Endothelial cell of umbilical vein (primary cell): ENCODE results near the gene CHRNA7. TPM values are rescaled to one million over a fixed set of nuclear protein-coding genes. Genes with fewer than 3 reads are reported as not detected.

ENCODE experiments used
- BruUV-seq: library from RNA; stranded (reverse); fragments of 400-500 nt; replicated peaks from 2 replicates; lab custom pipeline; 2021; lab: Mats Ljungman, UMichigan
- CTCF ChIA-PET: fragments of 300-600, 350-600 bp; sonication (Branson Sonifier 250); formaldehyde crosslinking; loops from one replicate; lab custom pipeline; 2021; ENCODE audit warnings: antibody characterized with exemption, inconsistent platforms; lab: Charles Lee
- POLR2A ChIA-PET: fragments of 300-600, 350-600 bp; sonication (Branson Sonifier 250); formaldehyde crosslinking; loops from one replicate; lab custom pipeline; 2021; ENCODE audit warnings: antibody characterized with exemption, inconsistent platforms; lab: Charles Lee
- DNase-seq: peaks from one replicate; pipeline ENCODE4 v3.0.0-alpha.2; 2011; ENCODE audit warnings: low read depth, low spot score
- FAIRE-seq: peaks from 2 replicates; lab custom pipeline; 2011; peaks lifted over from hg19 to GRCh38; lab: Jason Lieb, UNC
- H2AFZ ChIP-seq: 2 replicates; pipeline ENCODE4 v1.6.0; 2012; ENCODE audit warnings: low read depth, low read length, control low read depth, inconsistent platforms
- H3K27ac ChIP-seq: 2 replicates; pipeline ENCODE4 v1.5.1; 2011; ENCODE audit warnings: low read depth, mild to moderate bottlenecking, control low read depth, low read length, moderate library complexity; ENCODE audit not compliant: insufficient read depth
- H3K27me3 ChIP-seq, 2 experiments: 2 replicates each; pipeline versions ENCODE4 v1.6.0 to v1.6.1; 2011; ENCODE audit warnings: low read length in 2 of 2, mixed read lengths in 1 of 2; ENCODE audit not compliant: control insufficient read depth in 2 of 2, insufficient read depth in 2 of 2
- H3K36me3 ChIP-seq, 2 experiments: 2 replicates in 1 of 2; 3 replicates in 1 of 2; pipeline ENCODE4 v1.5.1; 2011; ENCODE audit warnings: low read length in 2 of 2, mild to moderate bottlenecking in 1 of 2, moderate library complexity in 1 of 2; ENCODE audit not compliant: control insufficient read depth in 2 of 2, insufficient read depth in 2 of 2; ENCODE audit errors: extremely low read depth in 1 of 2
- H3K4me1 ChIP-seq: 3 replicates; pipeline ENCODE4 v1.5.1; 2011; ENCODE audit warnings: mild to moderate bottlenecking, low read length; ENCODE audit not compliant: control insufficient read depth, insufficient read depth; ENCODE audit errors: extremely low read depth
- H3K4me2 ChIP-seq: 2 replicates; pipeline ENCODE4 v1.6.1; 2011; ENCODE audit warnings: low read length, control low read depth, mixed read lengths; ENCODE audit not compliant: insufficient read depth
- H3K4me3 ChIP-seq, 3 experiments: fragments of 200-600 bp in 1 of 3; sonication (generic), shearing (Covaris generic) in 1 of 3; replicated peaks in 1 of 3; 2 replicates each; pipeline ENCODE4 v1.5.1; 2011 to 2016; ENCODE audit warnings: control low read depth in 3 of 3, low read length in 3 of 3, mild to moderate bottlenecking in 2 of 3, inconsistent platforms in 1 of 3, low read depth in 1 of 3, moderate library complexity in 1 of 3; ENCODE audit not compliant: insufficient read depth in 1 of 3
- H3K79me2 ChIP-seq: 2 replicates; pipeline ENCODE4 v1.6.0; 2012; ENCODE audit warnings: low read length, inconsistent platforms; ENCODE audit not compliant: control insufficient read depth, insufficient read depth
- H3K9ac ChIP-seq: replicated peaks from 2 replicates; pipeline ENCODE3; 2011; ENCODE audit warnings: low read length, control low read depth; ENCODE audit not compliant: insufficient read depth; ENCODE audit errors: extremely low read depth
- H3K9me1 ChIP-seq: replicated peaks from 3 replicates; pipeline ENCODE4 v1.6.0; 2011; ENCODE audit warnings: mild to moderate bottlenecking, low read length; ENCODE audit not compliant: control insufficient read depth, insufficient read depth; ENCODE audit errors: extremely low read depth
- H3K9me3 ChIP-seq: replicated peaks from 2 replicates; pipeline ENCODE4 v1.5.1; 2012; ENCODE audit warnings: low read length, inconsistent platforms; ENCODE audit not compliant: control insufficient read depth, insufficient read depth
- H4K20me1 ChIP-seq: replicated peaks from 2 replicates; pipeline ENCODE3; 2011; ENCODE audit warnings: mild to moderate bottlenecking, low read length; ENCODE audit not compliant: control insufficient read depth, insufficient read depth; ENCODE audit errors: extremely low read depth
- EZH2 ChIP-seq: IDR thresholded peaks from 2 replicates; pipeline ENCODE4 v1.6.1; 2012; ENCODE audit warnings: borderline replicate concordance, low read depth, mild to moderate bottlenecking, moderate library complexity, low read length, inconsistent platforms; ENCODE audit not compliant: severe bottlenecking
- FOS ChIP-seq: IDR thresholded peaks from 2 replicates; pipeline ENCODE4 v1.6.1; 2011; ENCODE audit warnings: mild to moderate bottlenecking, low read length, moderate library complexity, borderline replicate concordance; ENCODE audit not compliant: insufficient read depth
- GATA2 ChIP-seq: IDR thresholded peaks from 2 replicates; pipeline ENCODE4 v1.7.0; 2011; ENCODE audit warnings: low read depth, mild to moderate bottlenecking, moderate library complexity, mixed read lengths, low read length; ENCODE audit not compliant: insufficient read length, insufficient read depth
- JUN ChIP-seq: IDR thresholded peaks from 2 replicates; pipeline ENCODE4 v1.6.1; 2011; ENCODE audit warnings: borderline replicate concordance, low read depth; ENCODE audit not compliant: insufficient read length, insufficient read depth
- MYC ChIP-seq: IDR thresholded peaks from one replicate; pipeline ENCODE4 v1.6.1; 2011; ENCODE audit warnings: mild to moderate bottlenecking, low read depth, low read length
- POLR2AphosphoS5 ChIP-seq: IDR thresholded peaks from 2 replicates; pipeline ENCODE4 v1.6.1; 2012; ENCODE audit warnings: low read depth, mild to moderate bottlenecking, control low read depth, low read length, moderate library complexity; ENCODE audit not compliant: insufficient read depth
- dilution Hi-C: fragments of 300-500 bp; cut with MboI; formaldehyde crosslinking; loops from one replicate; pipeline ENCODE4 v1.15.0; 2019; ENCODE audit warnings: low sequenced_read_pairs; ENCODE audit not compliant: extremely low pct_ligation_motif_present
- intact Hi-C: fragments of 100-400 bp; cut with micrococcal nuclease; formaldehyde crosslinking; loops from one replicate; pipeline ENCODE4 v1.10.0; 2022
- polyA plus RNA-seq, 4 experiments: library from polyadenylated mRNA; depleted of rRNA in 3 of 4; stranded (reverse) in 3 of 4; unstranded in 1 of 4; fragments of >200 nt; gene quantifications; 2 replicates each; pipeline versions ENCODE4 v1.2.1 to v1.2.3, GENCODE V29; 2011 to 2012; ENCODE audit warnings: missing spikeins in 1 of 4
- total RNA-seq: library from RNA; stranded (reverse); gene quantifications from 2 replicates; pipeline ENCODE4 v1.2.3, GENCODE V29; 2021
- TF ChIP-seq, protein P1 (sequence below), 2 donors: IDR thresholded peaks; 1 replicate in 1 of 2; 2 replicates in 1 of 2; pipeline ENCODE4 v1.5.1; 2011; ENCODE audit warnings: low read length in 2 of 2, mild to moderate bottlenecking in 2 of 2, moderate library complexity in 2 of 2, control low read depth in 1 of 2, inconsistent platforms in 1 of 2, low read depth in 1 of 2; ENCODE audit not compliant: insufficient read depth in 1 of 2; ENCODE audit errors: extremely low read depth in 1 of 2
- TF ChIP-seq, protein P2 (sequence below): IDR thresholded peaks from 2 replicates; pipeline ENCODE4 v1.6.1; 2011; ENCODE audit not compliant: insufficient read depth, insufficient read length

Gene CHRNA7
- total and polyA plus RNA-seq, 2 donors (not counting 3 experiments of a cell fraction or from before 2014, with no cell fraction given): 0.70 to 2.6 TPM

GRCh38 chr15:32120577-32121383, 90.5 kb downstream of the CHRNA7 start:
- no peak overlapping the region for H3K9ac ChIP-seq
- no peak overlapping the region for H3K4me3 ChIP-seq
- intact Hi-C loops: no loop called here
- TF ChIP-seq JUN (no peak), EZH2 (no peak), GATA2 (no peak), POLR2AphosphoS5 (no peak), FOS (no peak), MYC (no peak)
- TF ChIP-seq, protein P1, sequence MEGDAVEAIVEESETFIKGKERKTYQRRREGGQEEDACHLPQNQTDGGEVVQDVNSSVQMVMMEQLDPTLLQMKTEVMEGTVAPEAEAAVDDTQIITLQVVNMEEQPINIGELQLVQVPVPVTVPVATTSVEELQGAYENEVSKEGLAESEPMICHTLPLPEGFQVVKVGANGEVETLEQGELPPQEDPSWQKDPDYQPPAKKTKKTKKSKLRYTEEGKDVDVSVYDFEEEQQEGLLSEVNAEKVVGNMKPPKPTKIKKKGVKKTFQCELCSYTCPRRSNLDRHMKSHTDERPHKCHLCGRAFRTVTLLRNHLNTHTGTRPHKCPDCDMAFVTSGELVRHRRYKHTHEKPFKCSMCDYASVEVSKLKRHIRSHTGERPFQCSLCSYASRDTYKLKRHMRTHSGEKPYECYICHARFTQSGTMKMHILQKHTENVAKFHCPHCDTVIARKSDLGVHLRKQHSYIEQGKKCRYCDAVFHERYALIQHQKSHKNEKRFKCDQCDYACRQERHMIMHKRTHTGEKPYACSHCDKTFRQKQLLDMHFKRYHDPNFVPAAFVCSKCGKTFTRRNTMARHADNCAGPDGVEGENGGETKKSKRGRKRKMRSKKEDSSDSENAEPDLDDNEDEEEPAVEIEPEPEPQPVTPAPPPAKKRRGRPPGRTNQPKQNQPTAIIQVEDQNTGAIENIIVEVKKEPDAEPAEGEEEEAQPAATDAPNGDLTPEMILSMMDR (IDR thresholded peaks at IDR 0.05; ENCODE audit: extremely low read depth in 1 of 2, insufficient read depth in 1 of 2, low read depth in 1 of 2, low read length in 2 of 2): no peak
- TF ChIP-seq, protein P2, sequence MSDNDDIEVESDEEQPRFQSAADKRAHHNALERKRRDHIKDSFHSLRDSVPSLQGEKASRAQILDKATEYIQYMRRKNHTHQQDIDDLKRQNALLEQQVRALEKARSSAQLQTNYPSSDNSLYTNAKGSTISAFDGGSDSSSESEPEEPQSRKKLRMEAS: no peak
- no peak overlapping the region for H2AFZ ChIP-seq
- DNase-seq (no peak), FAIRE-seq (no peak)
- BruUV-seq: no TSS peak
- no peaks in the 10 kb centered on the region for H3K27me3 ChIP-seq
- no peaks in the 10 kb centered on the region for H3K36me3 ChIP-seq
- H3K9me3 ChIP-seq: no peaks in the 10 kb centered on the region
- dilution Hi-C loops: no loop called here
- H3K79me2 ChIP-seq: no peaks in the 10 kb centered on the region
- no peak overlapping the region for H3K4me2 ChIP-seq
- ChIA-PET POLR2A (no interaction called here), CTCF (no interaction called here)
- no peak overlapping the region for H3K27ac ChIP-seq
- H3K9me1 ChIP-seq: no peaks in the 10 kb centered on the region
- H3K4me1 ChIP-seq: no peaks in the 10 kb centered on the region
- no peaks in the 10 kb centered on the region for H4K20me1 ChIP-seq
